Prostate gland (tissue), 2 donors: ENCODE measurements around the gene PROKR1. TPM values are rescaled to one million over a fixed set of nuclear protein-coding genes. Genes with fewer than 3 reads are reported as not detected.
"Not testable (repeated sequence)": the region's sequence is repeated elsewhere in the genome, so short reads cannot be mapped to it uniquely, and the experiment has no call there.

ENCODE experiments used
- DNase-seq: peaks from one replicate; pipeline ENCODE4 v3.0.0-alpha.2; 2019; ENCODE audit warnings: low spot score
- H3K27ac ChIP-seq, 2 donors: fragments of 200-600 bp; sonication (generic); 2 replicates each; pipeline ENCODE4 v1.5.1; 2017 to 2019
- H3K27me3 ChIP-seq: fragments of 200-600 bp; sonication (generic); replicated peaks from 2 replicates; pipeline ENCODE4 v1.5.1; 2019; ENCODE audit not compliant: insufficient read depth
- H3K36me3 ChIP-seq, 2 donors: fragments of 200-600 bp; sonication (generic); 1 replicate in 1 of 2; 2 replicates in 1 of 2; pipeline versions ENCODE4 v1.5.1 to v1.8.1; 2017 to 2019
- H3K4me1 ChIP-seq: fragments of 200-600 bp; sonication (generic); replicated peaks from 2 replicates; pipeline ENCODE4 v1.5.1; 2019
- H3K4me3 ChIP-seq, 2 donors: fragments of 200-600 bp; sonication (generic); 2 replicates each; pipeline ENCODE4 v1.5.1; 2017 to 2019
- H3K9me3 ChIP-seq: fragments of 200-600 bp; sonication (generic); 2 replicates; pipeline ENCODE4 v1.5.1; 2017
- CTCF ChIP-seq, 4 experiments: fragments of 200-600 bp in 2 of 4; fragments of 450-650 bp in 2 of 4; sonication (generic) in 2 of 4; IDR thresholded peaks; 1 replicate in 3 of 4; 2 replicates in 1 of 4; pipeline ENCODE4 v1.5.1; 2016 to 2019; ENCODE audit warnings: antibody characterized with exemption in 4 of 4, mild to moderate bottlenecking in 2 of 4, moderate library complexity in 2 of 4
- POLR2A ChIP-seq: fragments of 450-650 bp; IDR thresholded peaks from one replicate; pipeline ENCODE4 v1.6.1; 2016; ENCODE audit warnings: antibody characterized with exemption, mild to moderate bottlenecking
- POLR2AphosphoS5 ChIP-seq: sonication (generic); formaldehyde crosslinking; IDR thresholded peaks from one replicate; pipeline ENCODE4 v1.6.1; 2017; ENCODE audit warnings: antibody characterized with exemption
- WGBS: methylation state at CpG from one replicate; pipeline ENCODE4 v1.1.5; 2018; 5-methylcytosine and 5-hydroxymethylcytosine counted together
- intact Hi-C: fragments of 100-400 bp; cut with DNase I; formaldehyde crosslinking; loops from one replicate; pipeline ENCODE4 v1.14.2; 2022
- total RNA-seq, 2 donors: library from RNA; depleted of rRNA; stranded (reverse); fragments of >200 nt; gene quantifications; one replicate each; pipeline ENCODE4 v1.1.0, GENCODE V29; 2016

The PROKR1 gene
- under 1 TPM in 1 of 2 donors, not detected in 1; 0.40 TPM for total RNA-seq

- H3K4me1 ChIP-seq = no peaks in the 10 kb centered on the region
- H3K27me3 ChIP-seq = no peaks in the 10 kb centered on the region
- intact Hi-C loops = no loop called here
- no peaks in the 10 kb centered on the region for H3K36me3 ChIP-seq
- H3K9me3 ChIP-seq = no peaks in the 10 kb centered on the region
- peak within 1 kb of the TSS; percentile 29 to 33 for H3K4me3 ChIP-seq
- H3K27ac ChIP-seq = no peak within 1 kb of the TSS
- peak; percentile 17 for DNase-seq
- 3% methylated on average over 76 of the region's 86 CpGs for WGBS
- TF ChIP-seq POLR2A (no peak), POLR2AphosphoS5 (no peak), CTCF (IDR thresholded peaks at IDR 0.05) (no peak)
Observed at GRCh38 chr2:68643011-68643873, at the start of gene PROKR1. TSS of gene PROKR1 (plus strand) at chr2:68643579. CDS start at chr2:68645822, 2,243 bp downstream.

- Histone ChIP-seq H3K9me3 (no peaks in the 10 kb centered on the region), H3K4me1 (no peaks in the 10 kb centered on the region), H3K4me3 (no peak overlapping the region), H3K36me3 (no peaks in the 10 kb centered on the region), H3K27me3 (no peaks in the 10 kb centered on the region), H3K27ac (no peak overlapping the region)
- 94% methylated on average over 1 of the region's 1 CpG for WGBS
- TF ChIP-seq CTCF (IDR thresholded peaks at IDR 0.05) (no peak), POLR2AphosphoS5 (no peak), POLR2A (no peak)
- no peak for DNase-seq
- intact Hi-C loops = no loop called here
Observed at GRCh38 chr2:68594041-68594440, 49.3 kb upstream of the PROKR1 start.

- TF ChIP-seq CTCF (IDR thresholded peaks at IDR 0.05) = peak in 3 of 4 experiments; percentile 25 to 51 (median 47)
- TF ChIP-seq POLR2AphosphoS5 = no peak
- intact Hi-C loops = no loop called here
- H3K4me3 ChIP-seq = no peak overlapping the region
- H3K9me3 ChIP-seq = no peaks in the 10 kb centered on the region
- H3K27ac ChIP-seq = no peak overlapping the region
- 36% methylated on average over 5 of the region's 5 CpGs for WGBS
- H3K27me3 ChIP-seq = no peaks in the 10 kb centered on the region
- H3K36me3 ChIP-seq = no peaks in the 10 kb centered on the region
- H3K4me1 ChIP-seq = no peaks in the 10 kb centered on the region
- no peak for DNase-seq
Observed at GRCh38 chr2:68594674-68595492, 48.5 kb upstream of the PROKR1 start.

- intact Hi-C loops, H3K9me3 ChIP-seq, H3K27ac ChIP-seq, DNase-seq, H3K4me1 ChIP-seq, H3K27me3 ChIP-seq, H3K36me3 ChIP-seq, H3K4me3 ChIP-seq: not testable (repeated sequence)
- 72% methylated on average over 2 of the region's 2 CpGs for WGBS
Observed at GRCh38 chr2:68595493-68595785, 47.9 kb upstream of the PROKR1 start.

- H3K27me3 ChIP-seq, H3K4me3 ChIP-seq, H3K36me3 ChIP-seq, DNase-seq, H3K9me3 ChIP-seq, H3K27ac ChIP-seq, intact Hi-C loops, H3K4me1 ChIP-seq: not testable (repeated sequence)
- WGBS = 96% methylated on average over 3 of the region's 3 CpGs
Observed at GRCh38 chr2:68600495-68600894, 42.9 kb upstream of the PROKR1 start.
